ENCODE measurements around the gene MPV17L. TPM values are rescaled to one million over a fixed set of nuclear protein-coding genes. Genes with fewer than 3 reads are reported as not detected.
"Not testable (repeated sequence)": the region's sequence is repeated elsewhere in the genome, so short reads cannot be mapped to it uniquely, and the experiment has no call there.

MPV17L gene
- total and polyA plus RNA-seq, 2 donors (not counting 1 experiment from before 2014, with no cell fraction given) = 0.02 to 0.66 TPM

DNA sequence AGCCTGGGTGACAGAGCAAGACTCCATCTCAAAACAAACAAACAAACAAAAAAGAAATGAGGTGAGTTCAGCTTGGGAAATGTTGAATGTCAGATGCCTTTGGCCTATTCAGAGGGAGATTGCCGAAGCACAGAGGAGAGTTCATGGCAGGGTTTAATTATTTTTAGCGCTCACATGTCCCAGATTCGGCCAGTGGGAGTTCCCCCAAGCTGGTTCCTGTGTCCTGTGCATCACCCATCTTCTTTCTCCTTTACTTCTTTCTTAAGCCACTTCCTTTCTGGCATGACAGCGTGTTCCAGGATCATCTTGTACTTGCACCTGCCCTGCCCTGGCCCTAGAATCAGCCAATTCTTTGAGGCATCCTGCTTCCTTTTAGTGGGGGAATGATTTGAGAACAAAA is 9.2 kb downstream of the MPV17L start:
- Histone ChIP-seq H3K27me3 (ENCODE audit: control insufficient read depth, insufficient read depth, low read length) (no peaks in the 10 kb centered on the region), H3K36me3 (ENCODE audit: control insufficient read depth, insufficient read depth, low read length) (no peaks in the 10 kb centered on the region), H3K4me2 (ENCODE audit: extremely low read depth, insufficient read depth, low read length) (no peak overlapping the region), H3K4me3 (replicated peaks in 1 of 4; ENCODE audit: control extremely low read depth in 1 of 4, insufficient read depth in 1 of 4, low read depth in 3 of 4, low read length in 4 of 4) (no peak overlapping the region), H3K9ac (ENCODE audit: insufficient read depth, low read length) (no peak overlapping the region), H3K4me1 (ENCODE audit: control insufficient read depth, extremely low read depth, insufficient read depth, low read length) (no peaks in the 10 kb centered on the region), H3K79me2 (ENCODE audit: control insufficient read depth, insufficient read depth, low read length) (no peaks in the 10 kb centered on the region), H3K27ac (ENCODE audit: insufficient read depth, low read length) (no peak overlapping the region), H4K20me1 (ENCODE audit: control insufficient read depth, extremely low read depth, insufficient read depth, low read length) (no peaks in the 10 kb centered on the region), H2AFZ (ENCODE audit: low read length) (no peak overlapping the region), H3K9me3 (ENCODE audit: control insufficient read depth, insufficient read depth, low read depth, low read length) (no peaks in the 10 kb centered on the region)
- no peak for DNase-seq (ENCODE audit: low read depth in 2 of 2)
- TF ChIP-seq EZH2 (IDR thresholded peaks at IDR 0.05; ENCODE audit: low read length, missing control alignments) (no peak), CTCF (conservative IDR thresholded peaks at IDR 0.05 in 1 of 2, IDR thresholded peaks at IDR 0.05 in 1 of 2; ENCODE audit: low read depth in 1 of 2, low read length in 2 of 2) (no peak)

- H3K4me3 ChIP-seq (replicated peaks in 1 of 4; ENCODE audit: control extremely low read depth in 1 of 4, insufficient read depth in 1 of 4, low read depth in 3 of 4, low read length in 4 of 4); H3K79me2 ChIP-seq (ENCODE audit: control insufficient read depth, insufficient read depth, low read length); H3K4me1 ChIP-seq (ENCODE audit: control insufficient read depth, extremely low read depth, insufficient read depth, low read length); DNase-seq (ENCODE audit: low read depth in 2 of 2); H3K36me3 ChIP-seq (ENCODE audit: control insufficient read depth, insufficient read depth, low read length); H2AFZ ChIP-seq (ENCODE audit: low read length); H4K20me1 ChIP-seq (ENCODE audit: control insufficient read depth, extremely low read depth, insufficient read depth, low read length); H3K27me3 ChIP-seq (ENCODE audit: control insufficient read depth, insufficient read depth, low read length); H3K4me2 ChIP-seq (ENCODE audit: extremely low read depth, insufficient read depth, low read length); H3K9me3 ChIP-seq (ENCODE audit: control insufficient read depth, insufficient read depth, low read depth, low read length); H3K27ac ChIP-seq (ENCODE audit: insufficient read depth, low read length); H3K9ac ChIP-seq (ENCODE audit: insufficient read depth, low read length): not testable (repeated sequence)
Observed at GRCh38 chr16:15407756-15408155, 12.2 kb downstream of the MPV17L start.

GRCh38 chr16:15409476-15409875 is 13.9 kb downstream of the MPV17L start:
- not testable (repeated sequence) for H3K4me2 ChIP-seq (ENCODE audit: extremely low read depth, insufficient read depth, low read length); DNase-seq (ENCODE audit: low read depth in 2 of 2); H3K36me3 ChIP-seq (ENCODE audit: control insufficient read depth, insufficient read depth, low read length); H3K9me3 ChIP-seq (ENCODE audit: control insufficient read depth, insufficient read depth, low read depth, low read length); H2AFZ ChIP-seq (ENCODE audit: low read length); H3K27ac ChIP-seq (ENCODE audit: insufficient read depth, low read length); H3K4me3 ChIP-seq (replicated peaks in 1 of 4; ENCODE audit: control extremely low read depth in 1 of 4, insufficient read depth in 1 of 4, low read depth in 3 of 4, low read length in 4 of 4); H4K20me1 ChIP-seq (ENCODE audit: control insufficient read depth, extremely low read depth, insufficient read depth, low read length); H3K27me3 ChIP-seq (ENCODE audit: control insufficient read depth, insufficient read depth, low read length); H3K4me1 ChIP-seq (ENCODE audit: control insufficient read depth, extremely low read depth, insufficient read depth, low read length); H3K79me2 ChIP-seq (ENCODE audit: control insufficient read depth, insufficient read depth, low read length); H3K9ac ChIP-seq (ENCODE audit: insufficient read depth, low read length)

DNA sequence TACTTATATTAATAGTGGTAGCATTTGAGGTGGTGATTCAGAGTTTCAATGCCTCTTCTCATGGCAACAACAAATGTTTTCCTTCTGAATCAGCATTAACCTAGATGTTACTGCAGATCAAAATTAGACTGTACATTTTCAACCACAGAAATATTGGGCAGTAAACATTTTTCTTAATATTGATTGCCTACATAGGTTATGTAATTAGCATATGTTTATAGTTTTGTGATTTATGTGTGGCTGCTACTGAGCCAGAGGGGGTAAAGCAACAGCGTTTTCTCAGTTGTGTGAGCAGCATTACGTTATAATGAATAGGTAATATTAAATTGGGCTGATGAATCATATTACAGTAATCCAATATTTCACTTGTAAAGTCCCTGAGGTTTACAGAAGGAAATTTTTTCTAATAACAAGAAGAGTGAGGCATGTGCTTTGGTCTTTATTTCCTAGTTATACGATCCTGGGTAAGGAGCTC is 20.0 kb downstream of the MPV17L start:
- no peak overlapping the region for H3K9ac ChIP-seq (ENCODE audit: insufficient read depth, low read length)
- no peaks in the 10 kb centered on the region for H3K27me3 ChIP-seq (ENCODE audit: control insufficient read depth, insufficient read depth, low read length)
- no peak for TF ChIP-seq EZH2 (IDR thresholded peaks at IDR 0.05; ENCODE audit: low read length, missing control alignments)
- no peak for TF ChIP-seq CTCF (conservative IDR thresholded peaks at IDR 0.05 in 1 of 2, IDR thresholded peaks at IDR 0.05 in 1 of 2; ENCODE audit: low read depth in 1 of 2, low read length in 2 of 2)
- no peak overlapping the region for H2AFZ ChIP-seq (ENCODE audit: low read length)
- DNase-seq (ENCODE audit: low read depth in 2 of 2) = peak in 1 of 2 donors; percentile 63
- H3K36me3 ChIP-seq (ENCODE audit: control insufficient read depth, insufficient read depth, low read length) = no peaks in the 10 kb centered on the region
- H3K27ac ChIP-seq (ENCODE audit: insufficient read depth, low read length) = no peak overlapping the region
- no peaks in the 10 kb centered on the region for H3K79me2 ChIP-seq (ENCODE audit: control insufficient read depth, insufficient read depth, low read length)
- H4K20me1 ChIP-seq (ENCODE audit: control insufficient read depth, extremely low read depth, insufficient read depth, low read length) = no peaks in the 10 kb centered on the region
- H3K4me1 ChIP-seq (ENCODE audit: control insufficient read depth, extremely low read depth, insufficient read depth, low read length) = no peaks in the 10 kb centered on the region
- no peaks in the 10 kb centered on the region for H3K9me3 ChIP-seq (ENCODE audit: control insufficient read depth, insufficient read depth, low read depth, low read length)
- no peak overlapping the region for H3K4me2 ChIP-seq (ENCODE audit: extremely low read depth, insufficient read depth, low read length)
- H3K4me3 ChIP-seq (replicated peaks in 1 of 4; ENCODE audit: control extremely low read depth in 1 of 4, insufficient read depth in 1 of 4, low read depth in 3 of 4, low read length in 4 of 4) = no peak overlapping the region
